HEK293 (cell line): Measurements from ENCODE around the gene CORO6.

Source experiments
- FEZF1 ChIP-seq: fragments of 450-650 bp; formaldehyde crosslinking; IDR thresholded peaks from 2 replicates; pipeline ENCODE4 v1.5.1; 2016; ENCODE audit warnings: missing biosample characterization, missing genetic modification characterization
- RBAK ChIP-seq: fragments of 450-650 bp; formaldehyde crosslinking; IDR thresholded peaks from 2 replicates; pipeline ENCODE4 v1.5.1; 2016; ENCODE audit warnings: missing biosample characterization, missing genetic modification characterization
- REPIN1 ChIP-seq: fragments of 450-650 bp; formaldehyde crosslinking; IDR thresholded peaks from 2 replicates; pipeline ENCODE4 v1.5.1; 2017; ENCODE audit warnings: missing biosample characterization, missing genetic modification characterization, low read depth
- SP2 ChIP-seq: fragments of 450-650 bp; formaldehyde crosslinking; IDR thresholded peaks from 2 replicates; pipeline ENCODE4 v1.5.1; 2016; ENCODE audit warnings: missing biosample characterization, missing genetic modification characterization
- ZNF138 ChIP-seq: fragments of 450-650 bp; formaldehyde crosslinking; IDR thresholded peaks from 2 replicates; pipeline ENCODE4 v1.5.1; 2016; ENCODE audit warnings: missing biosample characterization, missing genetic modification characterization, borderline replicate concordance
- ZNF19 ChIP-seq: fragments of 450-650 bp; formaldehyde crosslinking; IDR thresholded peaks from 2 replicates; pipeline ENCODE4; 2016; ENCODE audit warnings: missing biosample characterization, missing genetic modification characterization, low read depth
- ZNF510 ChIP-seq: fragments of 450-650 bp; formaldehyde crosslinking; IDR thresholded peaks from 2 replicates; pipeline ENCODE4 v1.5.1; 2018; ENCODE audit warnings: mild to moderate bottlenecking, missing genetic modification characterization, missing biosample characterization; ENCODE audit not compliant: insufficient replicate concordance
- ZNF747 ChIP-seq: fragments of 450-650 bp; formaldehyde crosslinking; IDR thresholded peaks from 2 replicates; pipeline ENCODE4 v1.5.1; 2016; ENCODE audit warnings: missing biosample characterization, missing genetic modification characterization
- ZNF830 ChIP-seq: fragments of 450-650 bp; IDR thresholded peaks from 2 replicates; pipeline ENCODE4 v1.5.0; 2018; ENCODE audit warnings: missing biosample characterization, missing genetic modification characterization, low read depth, mild to moderate bottlenecking, moderate library complexity
- ZSCAN23 ChIP-seq: fragments of 450-650 bp; formaldehyde crosslinking; IDR thresholded peaks from 2 replicates; pipeline ENCODE4 v1.5.1; 2016; ENCODE audit warnings: missing biosample characterization, missing genetic modification characterization
- TF ChIP-seq, protein P1 (sequence below): fragments of 450-650 bp; formaldehyde crosslinking; IDR thresholded peaks from 2 replicates; pipeline ENCODE4 v1.5.1; 2016; ENCODE audit warnings: missing biosample characterization, missing genetic modification characterization
- TF ChIP-seq, protein P2 (sequence below): fragments of 450-650 bp; formaldehyde crosslinking; IDR thresholded peaks from 2 replicates; pipeline ENCODE4 v1.5.1; 2017; ENCODE audit warnings: missing biosample characterization, missing genetic modification characterization
- TF ChIP-seq, protein P3 (sequence below): fragments of 450-650 bp; formaldehyde crosslinking; IDR thresholded peaks from 2 replicates; pipeline ENCODE4 v1.5.1; 2016; ENCODE audit warnings: missing biosample characterization, missing genetic modification characterization
- TF ChIP-seq, protein P4 (sequence below): IDR thresholded peaks from 2 replicates; pipeline ENCODE4 v1.6.1; 2011; ENCODE audit warnings: mild to moderate bottlenecking, low read depth, low read length, borderline replicate concordance
- TF ChIP-seq, protein P5 (sequence below): fragments of 450-650 bp; formaldehyde crosslinking; IDR thresholded peaks from 2 replicates; pipeline ENCODE4 v1.5.1; 2016; ENCODE audit warnings: missing biosample characterization, missing genetic modification characterization
- TF ChIP-seq, protein P6 (sequence below): fragments of 450-650 bp; formaldehyde crosslinking; conservative IDR thresholded peaks from 2 replicates; pipeline ENCODE4 v1.5.1; 2016; ENCODE audit warnings: low read depth, missing biosample characterization, missing genetic modification characterization
- TF ChIP-seq, protein P7 (sequence below): fragments of 450-650 bp; formaldehyde crosslinking; IDR thresholded peaks from 2 replicates; pipeline ENCODE4 v1.5.1; 2017; ENCODE audit warnings: missing biosample characterization, mild to moderate bottlenecking, missing genetic modification characterization, moderate library complexity

CORO6 gene

DNA sequence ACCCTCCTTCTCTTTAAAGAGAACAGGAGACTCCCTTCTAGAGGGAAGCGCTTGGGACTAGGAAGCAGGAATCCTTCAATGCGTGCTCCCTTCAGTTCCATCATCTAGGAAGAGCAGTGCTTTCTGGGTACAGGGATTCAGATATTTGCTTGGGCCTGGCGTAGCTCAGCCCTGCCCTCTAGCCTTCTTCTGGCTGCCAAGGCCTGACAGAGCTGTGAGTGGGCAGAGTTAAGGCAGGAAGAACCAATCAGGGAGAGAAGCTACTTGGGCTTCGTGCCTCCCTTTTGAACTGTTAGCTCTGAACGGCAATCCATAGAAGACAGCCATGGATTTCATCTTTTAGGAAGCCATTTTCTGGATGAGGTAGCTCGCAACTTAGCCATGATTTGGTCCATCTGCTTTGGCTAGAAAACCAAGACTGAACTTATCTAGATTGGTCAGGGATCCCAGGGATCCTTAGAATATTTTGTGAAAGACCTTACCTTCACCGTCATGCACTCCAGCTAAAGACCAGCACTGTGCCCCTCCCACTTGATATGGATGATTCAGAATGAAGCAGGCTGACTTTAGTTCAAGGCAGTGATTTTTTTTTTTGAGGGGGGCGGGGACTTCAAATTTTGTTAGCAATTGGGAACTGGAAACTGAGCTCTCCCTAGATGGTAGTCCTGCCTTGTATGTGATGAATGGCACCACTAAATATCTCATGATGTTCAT, 2.5 kb upstream of the CORO6 start (continued):
- TF ChIP-seq SP2 (tag by site-specific recombination) = peak; percentile 43
- no peak for TF ChIP-seq RBAK (tag by site-specific recombination)
- TF ChIP-seq ZNF138 (tag by site-specific recombination) = no peak
- no peak for TF ChIP-seq ZNF510 (tag by site-specific recombination)
- TF ChIP-seq, protein P1, sequence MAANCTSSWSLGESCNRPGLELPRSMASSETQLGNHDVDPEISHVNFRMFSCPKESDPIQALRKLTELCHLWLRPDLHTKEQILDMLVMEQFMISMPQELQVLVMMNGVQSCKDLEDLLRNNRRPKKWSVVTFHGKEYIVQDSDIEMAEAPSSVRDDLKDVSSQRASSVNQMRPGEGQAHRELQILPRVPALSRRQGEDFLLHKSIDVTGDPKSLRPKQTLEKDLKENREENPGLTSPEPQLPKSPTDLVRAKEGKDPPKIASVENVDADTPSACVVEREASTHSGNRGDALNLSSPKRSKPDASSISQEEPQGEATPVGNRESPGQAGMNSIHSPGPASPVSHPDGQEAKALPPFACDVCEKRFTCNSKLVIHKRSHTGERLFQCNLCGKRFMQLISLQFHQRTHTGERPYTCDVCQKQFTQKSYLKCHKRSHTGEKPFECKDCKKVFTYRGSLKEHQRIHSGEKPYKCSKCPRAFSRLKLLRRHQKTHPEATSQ (tag by site-specific recombination) = no peak
- no peak for TF ChIP-seq ZSCAN23
- TF ChIP-seq ZNF830 (tag by site-specific recombination) = no peak
- no peak for TF ChIP-seq ZNF747 (tag by site-specific recombination)
- TF ChIP-seq ZNF19 (tag by site-specific recombination) = no peak
- TF ChIP-seq, protein P2, sequence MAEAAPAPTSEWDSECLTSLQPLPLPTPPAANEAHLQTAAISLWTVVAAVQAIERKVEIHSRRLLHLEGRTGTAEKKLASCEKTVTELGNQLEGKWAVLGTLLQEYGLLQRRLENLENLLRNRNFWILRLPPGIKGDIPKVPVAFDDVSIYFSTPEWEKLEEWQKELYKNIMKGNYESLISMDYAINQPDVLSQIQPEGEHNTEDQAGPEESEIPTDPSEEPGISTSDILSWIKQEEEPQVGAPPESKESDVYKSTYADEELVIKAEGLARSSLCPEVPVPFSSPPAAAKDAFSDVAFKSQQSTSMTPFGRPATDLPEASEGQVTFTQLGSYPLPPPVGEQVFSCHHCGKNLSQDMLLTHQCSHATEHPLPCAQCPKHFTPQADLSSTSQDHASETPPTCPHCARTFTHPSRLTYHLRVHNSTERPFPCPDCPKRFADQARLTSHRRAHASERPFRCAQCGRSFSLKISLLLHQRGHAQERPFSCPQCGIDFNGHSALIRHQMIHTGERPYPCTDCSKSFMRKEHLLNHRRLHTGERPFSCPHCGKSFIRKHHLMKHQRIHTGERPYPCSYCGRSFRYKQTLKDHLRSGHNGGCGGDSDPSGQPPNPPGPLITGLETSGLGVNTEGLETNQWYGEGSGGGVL (tag by site-specific recombination) = no peak
- TF ChIP-seq, protein P3, sequence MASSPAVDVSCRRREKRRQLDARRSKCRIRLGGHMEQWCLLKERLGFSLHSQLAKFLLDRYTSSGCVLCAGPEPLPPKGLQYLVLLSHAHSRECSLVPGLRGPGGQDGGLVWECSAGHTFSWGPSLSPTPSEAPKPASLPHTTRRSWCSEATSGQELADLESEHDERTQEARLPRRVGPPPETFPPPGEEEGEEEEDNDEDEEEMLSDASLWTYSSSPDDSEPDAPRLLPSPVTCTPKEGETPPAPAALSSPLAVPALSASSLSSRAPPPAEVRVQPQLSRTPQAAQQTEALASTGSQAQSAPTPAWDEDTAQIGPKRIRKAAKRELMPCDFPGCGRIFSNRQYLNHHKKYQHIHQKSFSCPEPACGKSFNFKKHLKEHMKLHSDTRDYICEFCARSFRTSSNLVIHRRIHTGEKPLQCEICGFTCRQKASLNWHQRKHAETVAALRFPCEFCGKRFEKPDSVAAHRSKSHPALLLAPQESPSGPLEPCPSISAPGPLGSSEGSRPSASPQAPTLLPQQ (tag by site-specific recombination) = no peak
- TF ChIP-seq, protein P4, sequence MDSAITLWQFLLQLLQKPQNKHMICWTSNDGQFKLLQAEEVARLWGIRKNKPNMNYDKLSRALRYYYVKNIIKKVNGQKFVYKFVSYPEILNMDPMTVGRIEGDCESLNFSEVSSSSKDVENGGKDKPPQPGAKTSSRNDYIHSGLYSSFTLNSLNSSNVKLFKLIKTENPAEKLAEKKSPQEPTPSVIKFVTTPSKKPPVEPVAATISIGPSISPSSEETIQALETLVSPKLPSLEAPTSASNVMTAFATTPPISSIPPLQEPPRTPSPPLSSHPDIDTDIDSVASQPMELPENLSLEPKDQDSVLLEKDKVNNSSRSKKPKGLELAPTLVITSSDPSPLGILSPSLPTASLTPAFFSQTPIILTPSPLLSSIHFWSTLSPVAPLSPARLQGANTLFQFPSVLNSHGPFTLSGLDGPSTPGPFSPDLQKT = no peak
- no peak for TF ChIP-seq FEZF1
- no peak for TF ChIP-seq REPIN1
- TF ChIP-seq, protein P5, sequence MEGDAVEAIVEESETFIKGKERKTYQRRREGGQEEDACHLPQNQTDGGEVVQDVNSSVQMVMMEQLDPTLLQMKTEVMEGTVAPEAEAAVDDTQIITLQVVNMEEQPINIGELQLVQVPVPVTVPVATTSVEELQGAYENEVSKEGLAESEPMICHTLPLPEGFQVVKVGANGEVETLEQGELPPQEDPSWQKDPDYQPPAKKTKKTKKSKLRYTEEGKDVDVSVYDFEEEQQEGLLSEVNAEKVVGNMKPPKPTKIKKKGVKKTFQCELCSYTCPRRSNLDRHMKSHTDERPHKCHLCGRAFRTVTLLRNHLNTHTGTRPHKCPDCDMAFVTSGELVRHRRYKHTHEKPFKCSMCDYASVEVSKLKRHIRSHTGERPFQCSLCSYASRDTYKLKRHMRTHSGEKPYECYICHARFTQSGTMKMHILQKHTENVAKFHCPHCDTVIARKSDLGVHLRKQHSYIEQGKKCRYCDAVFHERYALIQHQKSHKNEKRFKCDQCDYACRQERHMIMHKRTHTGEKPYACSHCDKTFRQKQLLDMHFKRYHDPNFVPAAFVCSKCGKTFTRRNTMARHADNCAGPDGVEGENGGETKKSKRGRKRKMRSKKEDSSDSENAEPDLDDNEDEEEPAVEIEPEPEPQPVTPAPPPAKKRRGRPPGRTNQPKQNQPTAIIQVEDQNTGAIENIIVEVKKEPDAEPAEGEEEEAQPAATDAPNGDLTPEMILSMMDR (tag by site-specific recombination) = peak; percentile 36; the same call in 1 of the 2 replicates
- TF ChIP-seq, protein P6, sequence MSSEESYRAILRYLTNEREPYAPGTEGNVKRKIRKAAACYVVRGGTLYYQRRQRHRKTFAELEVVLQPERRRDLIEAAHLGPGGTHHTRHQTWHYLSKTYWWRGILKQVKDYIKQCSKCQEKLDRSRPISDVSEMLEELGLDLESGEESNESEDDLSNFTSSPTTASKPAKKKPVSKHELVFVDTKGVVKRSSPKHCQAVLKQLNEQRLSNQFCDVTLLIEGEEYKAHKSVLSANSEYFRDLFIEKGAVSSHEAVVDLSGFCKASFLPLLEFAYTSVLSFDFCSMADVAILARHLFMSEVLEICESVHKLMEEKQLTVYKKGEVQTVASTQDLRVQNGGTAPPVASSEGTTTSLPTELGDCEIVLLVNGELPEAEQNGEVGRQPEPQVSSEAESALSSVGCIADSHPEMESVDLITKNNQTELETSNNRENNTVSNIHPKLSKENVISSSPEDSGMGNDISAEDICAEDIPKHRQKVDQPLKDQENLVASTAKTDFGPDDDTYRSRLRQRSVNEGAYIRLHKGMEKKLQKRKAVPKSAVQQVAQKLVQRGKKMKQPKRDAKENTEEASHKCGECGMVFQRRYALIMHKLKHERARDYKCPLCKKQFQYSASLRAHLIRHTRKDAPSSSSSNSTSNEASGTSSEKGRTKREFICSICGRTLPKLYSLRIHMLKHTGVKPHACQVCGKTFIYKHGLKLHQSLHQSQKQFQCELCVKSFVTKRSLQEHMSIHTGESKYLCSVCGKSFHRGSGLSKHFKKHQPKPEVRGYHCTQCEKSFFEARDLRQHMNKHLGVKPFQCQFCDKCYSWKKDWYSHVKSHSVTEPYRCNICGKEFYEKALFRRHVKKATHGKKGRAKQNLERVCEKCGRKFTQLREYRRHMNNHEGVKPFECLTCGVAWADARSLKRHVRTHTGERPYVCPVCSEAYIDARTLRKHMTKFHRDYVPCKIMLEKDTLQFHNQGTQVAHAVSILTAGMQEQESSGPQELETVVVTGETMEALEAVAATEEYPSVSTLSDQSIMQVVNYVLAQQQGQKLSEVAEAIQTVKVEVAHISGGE (tag by site-specific recombination) = no peak
- TF ChIP-seq, protein P7, sequence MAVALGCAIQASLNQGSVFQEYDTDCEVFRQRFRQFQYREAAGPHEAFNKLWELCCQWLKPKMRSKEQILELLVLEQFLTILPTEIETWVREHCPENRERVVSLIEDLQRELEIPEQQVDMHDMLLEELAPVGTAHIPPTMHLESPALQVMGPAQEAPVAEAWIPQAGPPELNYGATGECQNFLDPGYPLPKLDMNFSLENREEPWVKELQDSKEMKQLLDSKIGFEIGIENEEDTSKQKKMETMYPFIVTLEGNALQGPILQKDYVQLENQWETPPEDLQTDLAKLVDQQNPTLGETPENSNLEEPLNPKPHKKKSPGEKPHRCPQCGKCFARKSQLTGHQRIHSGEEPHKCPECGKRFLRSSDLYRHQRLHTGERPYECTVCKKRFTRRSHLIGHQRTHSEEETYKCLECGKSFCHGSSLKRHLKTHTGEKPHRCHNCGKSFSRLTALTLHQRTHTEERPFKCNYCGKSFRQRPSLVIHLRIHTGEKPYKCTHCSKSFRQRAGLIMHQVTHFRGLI (tag by site-specific recombination) = 0 out of 2 replicates have a peak, but pooled peaks have one; percentile 31
